BE2C (cell line): ENCODE data around the gene NME5.
"Not testable (repeated sequence)": the region's sequence is repeated elsewhere in the genome, so short reads cannot be mapped to it uniquely, and the experiment has no call there.

Experiments used
- DNase-seq: peaks from one replicate; pipeline ENCODE4 v3.0.0-alpha.2; 2020
- H3K27me3 ChIP-seq: fragments of 250-450 bp; sonication (Bioruptor Pico); 2 replicates; pipeline ENCODE4 v1.5.1; 2020; ENCODE audit warnings: mild to moderate bottlenecking
- H3K36me3 ChIP-seq: fragments of 250-450 bp; sonication (Bioruptor Pico); 2 replicates; pipeline ENCODE4 v1.5.1; 2020; ENCODE audit warnings: mild to moderate bottlenecking
- H3K4me1 ChIP-seq: fragments of 250-450 bp; sonication (Bioruptor Pico); 2 replicates; pipeline ENCODE4 v1.5.1; 2020
- H3K4me3 ChIP-seq: 2 replicates; pipeline ENCODE4 v1.5.1; 2011; ENCODE audit warnings: low read depth, low read length
- H3K9me3 ChIP-seq: fragments of 250-450 bp; sonication (Bioruptor Pico); 2 replicates; pipeline ENCODE4 v1.5.1; 2020
- TF ChIP-seq, protein P1 (sequence below): IDR thresholded peaks from 2 replicates; pipeline ENCODE4 v1.5.1; 2012; ENCODE audit warnings: mild to moderate bottlenecking, low read depth, low read length

The NME5 gene

DNA sequence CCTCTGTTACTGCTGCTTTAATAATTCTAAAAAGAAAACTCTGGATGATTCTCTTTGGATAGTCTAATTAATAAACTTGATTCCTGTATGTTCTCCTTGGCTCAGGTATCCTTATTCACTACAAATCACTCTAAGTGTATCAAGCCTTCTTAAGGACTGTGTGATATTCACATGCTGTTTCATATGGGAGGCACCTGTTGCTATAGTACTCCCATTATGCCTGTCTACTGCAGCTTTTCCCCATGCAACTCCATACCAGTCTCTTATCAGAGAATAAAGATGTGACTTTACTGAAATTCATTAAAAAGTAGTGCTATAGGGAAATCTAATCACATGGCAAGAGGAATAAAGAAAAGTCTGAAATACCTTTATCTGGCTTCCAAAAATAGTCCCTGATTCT lies 24.5 kb upstream of the NME5 start:
- H3K9me3 ChIP-seq = no peaks in the 10 kb centered on the region
- H3K4me3 ChIP-seq = no peak overlapping the region
- H3K27me3 ChIP-seq = no peaks in the 10 kb centered on the region
- DNase-seq = no peak
- TF ChIP-seq, protein P1, sequence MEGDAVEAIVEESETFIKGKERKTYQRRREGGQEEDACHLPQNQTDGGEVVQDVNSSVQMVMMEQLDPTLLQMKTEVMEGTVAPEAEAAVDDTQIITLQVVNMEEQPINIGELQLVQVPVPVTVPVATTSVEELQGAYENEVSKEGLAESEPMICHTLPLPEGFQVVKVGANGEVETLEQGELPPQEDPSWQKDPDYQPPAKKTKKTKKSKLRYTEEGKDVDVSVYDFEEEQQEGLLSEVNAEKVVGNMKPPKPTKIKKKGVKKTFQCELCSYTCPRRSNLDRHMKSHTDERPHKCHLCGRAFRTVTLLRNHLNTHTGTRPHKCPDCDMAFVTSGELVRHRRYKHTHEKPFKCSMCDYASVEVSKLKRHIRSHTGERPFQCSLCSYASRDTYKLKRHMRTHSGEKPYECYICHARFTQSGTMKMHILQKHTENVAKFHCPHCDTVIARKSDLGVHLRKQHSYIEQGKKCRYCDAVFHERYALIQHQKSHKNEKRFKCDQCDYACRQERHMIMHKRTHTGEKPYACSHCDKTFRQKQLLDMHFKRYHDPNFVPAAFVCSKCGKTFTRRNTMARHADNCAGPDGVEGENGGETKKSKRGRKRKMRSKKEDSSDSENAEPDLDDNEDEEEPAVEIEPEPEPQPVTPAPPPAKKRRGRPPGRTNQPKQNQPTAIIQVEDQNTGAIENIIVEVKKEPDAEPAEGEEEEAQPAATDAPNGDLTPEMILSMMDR = no peak
- peaks cover 98% of the 10 kb centered on the region for H3K36me3 ChIP-seq
- no peaks in the 10 kb centered on the region for H3K4me1 ChIP-seq

DNA sequence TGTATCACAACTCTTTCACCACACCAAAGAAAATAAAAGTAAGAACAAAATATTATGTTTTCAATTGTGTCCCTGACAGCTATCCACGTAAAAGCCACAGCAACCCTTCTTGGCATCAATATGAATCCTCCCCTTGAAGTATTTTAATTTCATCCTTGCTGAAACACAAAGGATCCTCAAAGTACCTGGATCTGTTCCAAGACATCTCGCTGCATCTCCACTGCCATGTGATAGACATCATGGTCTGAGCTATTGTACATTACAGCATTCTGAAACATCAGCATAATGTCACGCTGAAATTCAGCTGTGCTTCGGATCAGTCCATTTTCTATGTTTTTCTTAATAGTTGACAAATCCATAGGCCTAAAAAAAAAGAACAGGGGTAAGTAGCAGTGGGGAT lies 21.5 kb upstream of the NME5 start:
- Histone ChIP-seq H3K9me3 (no peaks in the 10 kb centered on the region), H3K36me3 (peaks cover 95% of the 10 kb centered on the region), H3K4me3 (no peak overlapping the region), H3K4me1 (no peaks in the 10 kb centered on the region), H3K27me3 (no peaks in the 10 kb centered on the region)
- no peak for DNase-seq
- TF ChIP-seq, protein P1 = no peak

DNA sequence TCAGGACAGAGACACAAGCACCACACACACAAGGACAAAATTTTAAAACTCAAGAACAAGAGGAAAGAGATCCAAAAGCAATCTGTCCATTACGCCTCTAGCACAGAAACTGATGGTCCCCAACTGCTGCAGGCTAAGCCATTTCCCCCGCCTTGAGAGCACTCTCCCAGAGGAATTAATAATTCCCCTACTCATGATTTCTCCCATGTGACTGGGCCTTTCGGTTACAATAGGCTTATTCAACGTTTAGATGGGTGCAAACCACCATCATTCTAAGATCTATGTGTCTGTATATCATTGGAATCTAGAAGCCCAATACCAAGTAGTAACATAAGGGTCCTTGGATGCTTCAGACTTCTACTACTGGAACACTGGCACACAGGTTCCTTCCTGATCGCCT lies 20.4 kb upstream of the NME5 start:
- no peak for DNase-seq
- no peaks in the 10 kb centered on the region for H3K9me3 ChIP-seq
- H3K27me3 ChIP-seq = no peaks in the 10 kb centered on the region
- H3K36me3 ChIP-seq = peaks cover 85% of the 10 kb centered on the region
- TF ChIP-seq, protein P1 = no peak
- no peaks in the 10 kb centered on the region for H3K4me1 ChIP-seq
- no peak overlapping the region for H3K4me3 ChIP-seq

DNA sequence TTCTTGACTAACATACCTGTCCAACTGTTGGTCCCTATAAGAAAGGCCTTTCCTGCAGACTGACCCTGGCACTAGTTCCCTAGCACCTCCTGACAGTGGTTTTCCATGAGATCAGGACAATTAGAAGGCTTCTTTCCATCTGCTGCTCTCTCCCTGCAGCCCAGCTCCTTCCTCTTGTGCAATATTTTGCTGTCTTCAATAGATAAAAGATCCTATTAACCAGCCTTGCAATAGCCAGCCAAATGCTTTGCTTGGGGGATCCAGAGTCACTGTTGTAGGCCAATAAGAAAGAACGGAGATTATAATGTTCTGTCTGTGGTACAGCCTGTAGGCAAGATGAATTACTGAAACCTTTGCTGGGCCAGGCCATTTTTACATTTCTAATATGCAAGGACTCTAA lies 18.4 kb upstream of the NME5 start:
- Histone ChIP-seq H3K9me3 (no peaks in the 10 kb centered on the region), H3K36me3 (peaks cover 64% of the 10 kb centered on the region), H3K4me1 (no peaks in the 10 kb centered on the region), H3K4me3 (no peak overlapping the region), H3K27me3 (no peaks in the 10 kb centered on the region)
- no peak for DNase-seq
- TF ChIP-seq, protein P1 = no peak

DNA sequence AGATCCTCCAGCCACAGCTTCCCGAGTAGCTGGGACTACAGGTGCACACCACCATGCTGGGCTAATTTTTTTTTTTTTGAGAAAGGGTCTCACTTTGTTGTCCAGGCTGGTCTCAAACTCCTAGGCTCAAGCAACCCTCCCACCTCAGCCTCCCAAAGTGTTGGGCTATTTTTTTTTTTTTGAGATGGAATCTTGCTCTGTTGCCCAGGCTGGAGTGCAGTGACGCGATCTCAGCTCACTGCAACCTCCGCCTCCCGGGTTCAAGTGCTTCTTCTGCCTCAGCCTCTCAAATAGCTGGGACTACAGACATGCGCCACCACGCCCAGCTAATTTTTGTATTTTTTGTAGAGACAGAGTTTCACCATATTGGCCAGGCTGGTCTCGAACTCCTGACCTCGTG lies 16.7 kb upstream of the NME5 start:
- peaks cover 48% of the 10 kb centered on the region for H3K36me3 ChIP-seq

DNA sequence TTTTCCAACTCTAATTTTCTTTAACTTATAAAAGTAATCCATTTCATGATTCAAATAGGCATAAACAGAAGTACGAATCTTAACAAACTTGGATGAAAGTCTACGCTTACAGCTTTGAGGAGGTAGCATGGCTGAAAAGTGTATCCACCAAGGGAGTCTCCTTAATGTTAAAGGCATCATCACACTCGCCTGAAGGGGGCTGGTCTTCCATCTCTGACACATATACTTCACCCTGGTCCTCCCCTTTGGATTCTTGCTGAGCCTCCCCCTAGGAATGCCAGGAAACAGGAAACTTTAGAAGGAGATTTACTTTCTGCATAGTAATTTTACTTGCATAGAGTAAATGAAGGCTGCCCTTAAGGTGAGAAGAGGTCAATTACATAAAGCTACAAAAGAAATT lies 10.3 kb upstream of the NME5 start:
- Histone ChIP-seq H3K9me3 (no peaks in the 10 kb centered on the region), H3K27me3 (no peaks in the 10 kb centered on the region; the same call in none of the 2 replicates), H3K36me3 (no peaks in the 10 kb centered on the region), H3K4me3 (no peak overlapping the region), H3K4me1 (no peaks in the 10 kb centered on the region)
- no peak for DNase-seq
- TF ChIP-seq, protein P1 = 0 out of 2 replicates have a peak, but pooled peaks have one; percentile 4

More for the DNA sequence above, 16.7 kb upstream of the NME5 start:
- not testable (repeated sequence) for DNase-seq, H3K9me3 ChIP-seq, H3K4me3 ChIP-seq, H3K27me3 ChIP-seq, H3K4me1 ChIP-seq

DNA sequence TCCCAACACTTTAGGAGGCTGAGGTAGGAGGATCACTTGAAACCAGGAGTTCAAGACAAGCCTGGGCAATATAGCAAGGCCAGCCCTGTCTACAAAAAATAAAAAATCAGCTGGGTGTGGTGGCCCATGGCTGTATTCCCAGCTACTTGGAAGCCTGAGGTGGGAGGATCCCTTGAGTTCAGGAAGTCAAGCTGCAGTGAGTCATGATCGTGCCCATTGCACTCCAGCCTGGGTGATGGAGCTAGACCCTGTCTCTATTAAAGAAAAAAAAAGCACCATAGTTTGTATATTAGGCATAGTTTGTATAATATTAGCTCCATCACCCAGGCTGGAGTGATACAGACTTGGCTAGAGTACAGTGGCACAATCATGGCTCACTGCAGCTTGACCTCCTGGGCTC lies 9.6 kb upstream of the NME5 start:
- no peaks in the 10 kb centered on the region; the same call in none of the 2 replicates for H3K27me3 ChIP-seq
- no peaks in the 10 kb centered on the region for H3K36me3 ChIP-seq
- TF ChIP-seq, protein P1 = no peak
- DNase-seq = no peak
- H3K9me3 ChIP-seq = no peaks in the 10 kb centered on the region
- no peaks in the 10 kb centered on the region for H3K4me1 ChIP-seq
- H3K4me3 ChIP-seq = no peak overlapping the region

DNA sequence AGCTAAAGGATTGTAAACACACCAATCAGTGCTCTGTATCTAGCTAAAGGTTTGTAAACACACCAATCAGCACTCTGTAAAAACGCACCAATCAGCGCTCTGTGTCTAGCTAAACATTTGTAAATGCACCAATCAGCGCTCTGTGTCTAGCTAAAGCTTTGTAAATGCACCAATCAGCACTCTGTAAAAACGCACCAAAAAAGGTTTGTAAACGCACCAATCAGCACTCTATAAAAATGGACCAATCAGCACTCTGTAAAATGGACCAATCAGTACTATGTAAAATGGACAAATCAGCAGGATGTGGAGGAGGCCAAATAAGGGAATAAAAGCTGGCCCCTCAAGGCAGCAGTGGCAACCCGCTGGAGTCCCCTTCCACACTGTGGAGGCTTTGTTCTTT lies 4.3 kb upstream of the NME5 start:
- not testable (repeated sequence) for H3K4me1 ChIP-seq, DNase-seq, H3K36me3 ChIP-seq, H3K27me3 ChIP-seq, H3K4me3 ChIP-seq, H3K9me3 ChIP-seq
